Lower leg skin (tissue), 3 donors: ENCODE measurements around the gene PYGO2.
"Not testable (repeated sequence)": the region's sequence is repeated elsewhere in the genome, so short reads cannot be mapped to it uniquely, and the experiment has no call there.

Experiments used
- POLR2A ChIP-seq, 2 donors: fragments of 450-650 bp; IDR thresholded peaks; one replicate each; pipeline ENCODE4 v1.6.1; 2016 to 2017; ENCODE audit warnings: antibody characterized with exemption in 2 of 2, mild to moderate bottlenecking in 1 of 2, moderate library complexity in 1 of 2
- TF ChIP-seq, protein P1 (sequence below), 3 donors: fragments of 450-650 bp; IDR thresholded peaks; one replicate each; pipeline ENCODE4 v1.5.1; 2016; ENCODE audit warnings: antibody characterized with exemption in 3 of 3, mild to moderate bottlenecking in 3 of 3, moderate library complexity in 2 of 3

DNA sequence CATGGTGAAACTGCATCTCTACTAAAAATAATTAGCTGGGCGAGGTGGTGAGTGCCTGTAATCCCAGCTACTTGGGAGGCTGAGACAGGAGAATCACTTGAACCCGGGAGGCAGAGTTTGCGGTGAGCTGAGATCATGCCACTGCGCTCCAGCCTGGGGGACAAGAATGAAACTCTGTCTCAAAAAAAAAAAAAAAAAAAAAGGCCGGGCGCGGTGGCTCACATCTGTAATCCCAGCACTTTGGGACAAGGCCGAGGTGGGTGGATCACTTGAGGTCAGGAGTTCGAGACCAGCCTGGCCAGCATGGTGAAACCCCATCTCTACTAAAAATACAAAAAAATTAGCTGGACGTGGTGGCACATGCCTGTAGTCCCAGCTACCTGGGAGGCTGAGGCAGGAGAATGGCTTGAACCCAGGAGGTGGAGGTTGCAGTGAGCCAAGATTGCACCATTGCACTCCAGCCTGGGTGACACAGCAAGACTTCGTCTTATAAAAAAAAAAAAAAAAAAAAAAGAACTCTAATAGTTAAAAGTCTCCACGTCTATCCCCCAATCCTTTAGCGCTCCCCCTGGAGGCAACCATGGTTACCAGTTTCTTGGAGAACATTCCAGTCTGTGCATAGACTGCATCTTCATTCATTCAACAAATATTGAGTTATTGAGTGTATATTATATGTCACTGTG lies 33.9 kb upstream of the PYGO2 start:
- TF ChIP-seq POLR2A (IDR thresholded peaks at IDR 0.05) = not testable (repeated sequence)
- TF ChIP-seq, protein P1, sequence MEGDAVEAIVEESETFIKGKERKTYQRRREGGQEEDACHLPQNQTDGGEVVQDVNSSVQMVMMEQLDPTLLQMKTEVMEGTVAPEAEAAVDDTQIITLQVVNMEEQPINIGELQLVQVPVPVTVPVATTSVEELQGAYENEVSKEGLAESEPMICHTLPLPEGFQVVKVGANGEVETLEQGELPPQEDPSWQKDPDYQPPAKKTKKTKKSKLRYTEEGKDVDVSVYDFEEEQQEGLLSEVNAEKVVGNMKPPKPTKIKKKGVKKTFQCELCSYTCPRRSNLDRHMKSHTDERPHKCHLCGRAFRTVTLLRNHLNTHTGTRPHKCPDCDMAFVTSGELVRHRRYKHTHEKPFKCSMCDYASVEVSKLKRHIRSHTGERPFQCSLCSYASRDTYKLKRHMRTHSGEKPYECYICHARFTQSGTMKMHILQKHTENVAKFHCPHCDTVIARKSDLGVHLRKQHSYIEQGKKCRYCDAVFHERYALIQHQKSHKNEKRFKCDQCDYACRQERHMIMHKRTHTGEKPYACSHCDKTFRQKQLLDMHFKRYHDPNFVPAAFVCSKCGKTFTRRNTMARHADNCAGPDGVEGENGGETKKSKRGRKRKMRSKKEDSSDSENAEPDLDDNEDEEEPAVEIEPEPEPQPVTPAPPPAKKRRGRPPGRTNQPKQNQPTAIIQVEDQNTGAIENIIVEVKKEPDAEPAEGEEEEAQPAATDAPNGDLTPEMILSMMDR (IDR thresholded peaks at IDR 0.05) = not testable (repeated sequence)
